ENCODE data around the gene SSR4.

- TF ChIP-seq POLR2A (IDR thresholded peaks at IDR 0.05; ENCODE audit: extremely low read depth, insufficient read length) (no peak), CTCF (IDR thresholded peaks at IDR 0.05; ENCODE audit: low read depth, low read length) (no peak), MAX (IDR thresholded peaks at IDR 0.05; ENCODE audit: low read depth, low read length) (no peak), MYC (IDR thresholded peaks at IDR 0.05; ENCODE audit: low read depth, low read length) (no peak)
Measured at GRCh38 chrX:153845195-153845594, 50.7 kb downstream of the SSR4 start.
